Tracheal epithelial cell (primary cell): ENCODE measurements around the gene ANKS4B. TPM values are rescaled to one million over a fixed set of nuclear protein-coding genes. Genes with fewer than 3 reads are reported as not detected.

Experiments used
- total RNA-seq: library from RNA; depleted of rRNA; stranded (reverse); fragments of >200 nt; gene quantifications from 2 replicates; pipeline ENCODE4 v1.2.1, GENCODE V29; 2014

ANKS4B gene
- total RNA-seq = under 0.01 TPM in 1 of 2 replicates, not detected in the other

DNA sequence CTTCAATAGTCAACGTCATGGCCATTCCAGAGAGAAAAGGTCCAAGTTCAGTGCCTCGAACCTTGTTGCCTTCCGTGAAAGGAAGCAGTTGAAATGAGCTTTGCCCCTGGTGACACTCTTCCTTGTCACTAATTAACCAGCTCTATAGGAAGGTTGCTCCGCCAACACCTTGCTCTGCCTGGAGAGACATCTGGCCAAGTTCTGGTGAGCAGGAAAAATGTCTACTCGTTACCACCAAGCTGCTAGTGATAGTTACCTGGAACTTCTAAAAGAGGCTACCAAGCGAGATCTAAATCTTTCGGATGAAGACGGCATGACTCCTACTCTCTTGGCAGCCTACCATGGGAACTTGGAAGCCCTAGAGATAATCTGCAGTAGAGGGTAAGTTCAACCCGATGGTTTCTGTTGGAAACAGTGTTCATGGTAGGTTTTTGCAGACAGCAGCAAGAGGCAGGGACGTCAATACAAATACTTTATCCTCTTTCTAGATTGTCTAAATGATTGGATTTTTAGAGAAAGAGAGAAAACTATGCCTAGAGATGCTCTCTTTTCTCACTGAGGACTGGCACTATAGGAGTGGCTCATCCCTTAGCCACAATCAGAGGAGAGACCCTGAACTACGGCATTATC is at the start of gene ANKS4B:
TSS of gene ANKS4B (plus strand) at position 179 of the 630 bp plus-strand sequence. CDS start at position 218, 39 bp downstream.

DNA sequence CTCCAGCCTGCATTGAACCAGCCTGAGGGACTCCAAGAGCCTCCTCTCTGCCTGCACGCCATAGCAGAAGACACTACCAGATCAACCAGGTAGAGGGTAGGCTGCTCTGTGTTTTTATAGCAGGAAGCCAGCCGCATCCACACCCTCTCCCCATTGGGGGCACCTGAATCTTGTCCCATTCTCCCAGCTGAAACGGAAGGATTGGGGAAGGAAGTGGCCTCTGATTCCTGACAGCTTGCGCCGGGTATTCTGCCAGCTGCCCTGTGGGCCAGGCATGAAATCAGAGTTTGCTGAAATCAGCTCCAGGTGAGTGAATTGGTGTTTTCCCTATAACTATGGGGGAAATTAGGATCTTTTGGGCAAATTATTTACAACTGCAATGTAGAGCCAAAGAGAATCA is 22.0 kb upstream of the ANKS4B start, which contains the start of gene ZP2:
TSS of gene ZP2 (minus strand) at position 89 of the 400 bp plus-strand sequence. CDS start at position 62, 27 bp downstream.

GRCh38 chr16:21277927-21278706 is 44.6 kb downstream of the ANKS4B start, which contains the start of gene CRYM:
CRYM (minus strand) TSS chr16:21278290; CDS start chr16:21278251, 39 bp downstream.

Other genes with a start within 250 kb of the ANKS4B start
- gene DNAH3, start 82.9 kb upstream of the ANKS4B start, total RNA-seq = 0.21 TPM in 1 of 2 replicates, not detected in the other
- gene LDAF1, start 75.0 kb upstream of the ANKS4B start, total RNA-seq = 127 and 186 TPM in 2 replicates
- not detected in 2 replicates for gene ZP2, start 22.1 kb upstream of the ANKS4B start, total RNA-seq
- 0.64 and 1.2 TPM in 2 replicates for gene CRYM, start 44.6 kb downstream of the ANKS4B start, total RNA-seq